ENCODE results near the gene FADS3. TPM values are rescaled to one million over a fixed set of nuclear protein-coding genes. Genes with fewer than 3 reads are reported as not detected.

Gene FADS3
- total and polyA plus RNA-seq, 9 of the 15 experiments (the other 6 are each of a cell fraction or from before 2014, with no cell fraction given), result 0.97 to 148 (median 92.7) TPM

- TF ChIP-seq NR2C1 (IDR thresholded peaks at IDR 0.05) (peak; percentile 61; the same call in 1 of the 2 replicates), NR2C1 (tag; IDR thresholded peaks at IDR 0.05) (0 out of 2 replicates have a peak, but pooled peaks have one; percentile 25), DLX4 (CRISPR knock-in tag; IDR thresholded peaks at IDR 0.05) (no peak), ZNF57 (CRISPR knock-in tag; IDR thresholded peaks at IDR 0.05) (no peak)
- BruUV-seq (replicated peaks), result no TSS peak
- intact Hi-C loops (cut with micrococcal nuclease), result no loop called here
- H3K9me3 ChIP-seq (replicated peaks; ENCODE audit: control insufficient read depth, insufficient read depth, low read depth, low read length), result no peaks in the 10 kb centered on the region
- no peaks in the 10 kb centered on the region for H3K27me3 ChIP-seq (ENCODE audit: control insufficient read depth in 2 of 2, insufficient read depth in 2 of 2, low read length in 2 of 2)
- ChIA-PET POLR2A (interaction anchor here (0.9 kb wide), 1 partner anchor 14 kb away, joined by 3 read pairs; no protein-coding TSS in a partner anchor), CTCF (ENCODE audit: low intra/inter-chr PET ratio) (no interaction called here)
- no peaks in the 10 kb centered on the region for H3K9me1 ChIP-seq (ENCODE audit: control insufficient read depth, insufficient read depth, low read length)
- peak overlapping the region in 1 of 2 experiments; percentile 3; a peak in 2 of 4 replicates for H3K9ac ChIP-seq (ENCODE audit: insufficient read depth in 1 of 2, low read depth in 2 of 2, low read length in 2 of 2)
- H3K4me2 ChIP-seq (ENCODE audit: insufficient read depth, low read length), result no peak overlapping the region
- no peak for ATAC-seq
- peaks cover under 1 to 21% of the 10 kb centered on the region in 2 experiments; a peak in 4 of 5 replicates for H3K4me1 ChIP-seq (replicated peaks in 1 of 2; ENCODE audit: control insufficient read depth in 2 of 2, insufficient read depth in 2 of 2, low read length in 2 of 2)
- H3K36me3 ChIP-seq (ENCODE audit: control insufficient read depth, insufficient read depth, low read length), result peaks cover 5% of the 10 kb centered on the region; the same call in 1 of the 3 replicates
- no peak overlapping the region for H3K27ac ChIP-seq (ENCODE audit: extremely low read depth, low read depth, low read length)
- no peak overlapping the region for H3K4me3 ChIP-seq
- WGBS (ENCODE audit: insufficient coverage, low coverage, missing lambda C conversion rate), result 91% methylated on average over 18 of the region's 18 CpGs
- H4K20me1 ChIP-seq (replicated peaks; ENCODE audit: control insufficient read depth, insufficient read depth, low read length), result no peaks in the 10 kb centered on the region
- no peak for DNase-seq (ENCODE audit: extremely low read depth in 1 of 4, low spot score in 3 of 4)
- H2AFZ ChIP-seq (ENCODE audit: low read depth, low read length), result no peak overlapping the region
- H3K79me2 ChIP-seq (ENCODE audit: control insufficient read depth, insufficient read depth, low read length), result no peaks in the 10 kb centered on the region
- peak; percentile 32 for FAIRE-seq
- in situ Hi-C loops (cut with MboI), result no loop called here
Observed at GRCh38 chr11:61847914-61848581, 43.3 kb downstream of the FADS3 start.

Measured in K562 (cell line).